Measurements from ENCODE around the gene TBC1D1. TPM values are rescaled to one million over a fixed set of nuclear protein-coding genes. Genes with fewer than 3 reads are reported as not detected.
A peak's percentile ranks its signal among the peaks of the same experiment; 100 is the strongest.

The TBC1D1 gene
- total RNA-seq, 2 donors from 2014 or later, result 139 to 220 TPM

DNA sequence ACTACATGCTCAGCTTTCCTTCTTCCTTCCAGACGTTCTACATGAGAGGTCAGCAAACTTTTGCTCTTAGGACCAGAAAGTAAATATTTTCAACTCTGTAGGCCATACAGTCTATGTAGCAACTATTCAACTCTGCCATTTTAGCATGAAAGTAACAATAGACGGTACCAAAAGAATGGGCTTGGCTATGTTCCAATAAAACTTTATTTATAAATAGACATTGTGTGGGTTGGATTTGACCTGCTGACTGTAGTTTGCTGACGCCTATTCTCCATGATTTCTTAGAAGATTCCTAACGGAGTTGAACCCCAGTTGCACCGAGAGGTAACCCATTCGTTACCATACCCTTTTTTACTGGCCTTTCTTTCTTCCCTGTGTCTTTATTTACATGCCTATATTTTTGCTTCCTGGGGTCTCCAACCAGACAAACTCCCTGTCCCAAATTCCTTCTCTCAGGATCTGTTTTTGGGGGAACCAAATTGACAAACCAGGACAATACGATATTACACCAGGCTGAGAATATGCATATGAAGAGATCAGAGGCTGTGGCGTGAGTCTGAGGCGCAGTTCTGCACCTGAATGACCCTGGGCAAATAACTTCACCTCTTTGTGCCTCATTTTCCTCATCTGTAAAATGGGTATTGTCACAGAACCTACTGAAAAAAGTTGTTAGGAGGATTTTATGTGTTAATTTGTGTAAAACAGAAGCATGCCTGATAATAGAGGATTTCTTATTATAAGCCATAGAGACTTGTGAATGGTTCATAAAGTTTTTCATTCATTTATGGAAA, 58.9 kb downstream of the TBC1D1 start:
- Histone ChIP-seq H3K27ac (peak overlapping the region in 1 of 2 donors; percentile 45), H3K27me3 (no peaks in the 10 kb centered on the region), H3K4me3 (no peak overlapping the region), H3K4me1 (peaks cover 0 to 23% of the 10 kb centered on the region in 2 donors), H3K9me3 (no peaks in the 10 kb centered on the region), H3K36me3 (no peaks in the 10 kb centered on the region)
- TF ChIP-seq, protein P1, sequence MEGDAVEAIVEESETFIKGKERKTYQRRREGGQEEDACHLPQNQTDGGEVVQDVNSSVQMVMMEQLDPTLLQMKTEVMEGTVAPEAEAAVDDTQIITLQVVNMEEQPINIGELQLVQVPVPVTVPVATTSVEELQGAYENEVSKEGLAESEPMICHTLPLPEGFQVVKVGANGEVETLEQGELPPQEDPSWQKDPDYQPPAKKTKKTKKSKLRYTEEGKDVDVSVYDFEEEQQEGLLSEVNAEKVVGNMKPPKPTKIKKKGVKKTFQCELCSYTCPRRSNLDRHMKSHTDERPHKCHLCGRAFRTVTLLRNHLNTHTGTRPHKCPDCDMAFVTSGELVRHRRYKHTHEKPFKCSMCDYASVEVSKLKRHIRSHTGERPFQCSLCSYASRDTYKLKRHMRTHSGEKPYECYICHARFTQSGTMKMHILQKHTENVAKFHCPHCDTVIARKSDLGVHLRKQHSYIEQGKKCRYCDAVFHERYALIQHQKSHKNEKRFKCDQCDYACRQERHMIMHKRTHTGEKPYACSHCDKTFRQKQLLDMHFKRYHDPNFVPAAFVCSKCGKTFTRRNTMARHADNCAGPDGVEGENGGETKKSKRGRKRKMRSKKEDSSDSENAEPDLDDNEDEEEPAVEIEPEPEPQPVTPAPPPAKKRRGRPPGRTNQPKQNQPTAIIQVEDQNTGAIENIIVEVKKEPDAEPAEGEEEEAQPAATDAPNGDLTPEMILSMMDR (IDR thresholded peaks at IDR 0.05), result no peak
- no peak for DNase-seq (ENCODE audit: low spot score)

DNA sequence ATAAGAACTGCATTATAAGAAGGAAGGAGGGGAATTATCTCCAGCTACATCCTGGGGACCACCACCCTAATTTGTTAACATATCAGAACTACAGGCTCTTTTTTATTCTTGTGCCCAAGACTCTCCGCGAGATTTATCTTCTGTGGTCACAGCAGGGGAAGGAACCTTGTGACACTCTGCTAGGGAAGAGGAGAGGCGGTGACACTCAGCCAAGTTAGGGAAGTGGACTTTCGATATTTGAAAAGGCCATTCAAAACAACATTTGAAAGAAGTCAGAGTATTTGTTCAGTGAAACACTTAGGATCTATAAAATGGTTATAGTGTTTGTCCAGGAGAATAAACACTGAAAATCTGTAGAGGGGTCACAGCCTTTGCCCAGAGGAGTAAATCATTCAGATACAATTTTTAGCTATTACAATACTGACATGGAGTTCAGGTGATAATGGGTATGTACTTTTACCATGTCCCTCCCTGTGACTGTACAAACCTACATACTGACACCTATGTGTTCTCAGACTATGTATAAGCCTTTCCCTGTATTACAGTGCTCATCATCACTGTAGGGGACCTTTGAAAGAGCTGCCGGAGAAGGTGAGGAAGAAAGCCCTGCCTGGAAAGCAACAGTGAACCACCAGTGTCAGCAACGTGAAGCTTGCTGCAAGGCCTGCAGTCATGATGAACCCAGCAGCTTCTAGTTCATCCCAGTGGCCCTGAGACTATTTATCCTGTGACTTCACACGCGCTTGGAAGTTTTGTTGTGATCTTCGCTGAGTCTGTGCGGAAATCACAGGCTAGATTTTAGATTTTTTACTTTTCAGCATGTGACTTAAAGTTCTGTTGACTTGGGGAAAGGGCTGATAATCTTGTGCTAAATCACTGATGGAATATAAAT, 60.8 kb downstream of the TBC1D1 start:
- DNase-seq (ENCODE audit: low spot score), result no peak
- no peaks in the 10 kb centered on the region for H3K9me3 ChIP-seq
- no peak overlapping the region for H3K4me3 ChIP-seq
- no peak overlapping the region for H3K27ac ChIP-seq
- TF ChIP-seq, protein P1 (IDR thresholded peaks at IDR 0.05), result no peak
- no peaks in the 10 kb centered on the region for H3K27me3 ChIP-seq
- no peaks in the 10 kb centered on the region for H3K36me3 ChIP-seq
- peaks cover 0 to 4% of the 10 kb centered on the region in 2 donors for H3K4me1 ChIP-seq

DNA sequence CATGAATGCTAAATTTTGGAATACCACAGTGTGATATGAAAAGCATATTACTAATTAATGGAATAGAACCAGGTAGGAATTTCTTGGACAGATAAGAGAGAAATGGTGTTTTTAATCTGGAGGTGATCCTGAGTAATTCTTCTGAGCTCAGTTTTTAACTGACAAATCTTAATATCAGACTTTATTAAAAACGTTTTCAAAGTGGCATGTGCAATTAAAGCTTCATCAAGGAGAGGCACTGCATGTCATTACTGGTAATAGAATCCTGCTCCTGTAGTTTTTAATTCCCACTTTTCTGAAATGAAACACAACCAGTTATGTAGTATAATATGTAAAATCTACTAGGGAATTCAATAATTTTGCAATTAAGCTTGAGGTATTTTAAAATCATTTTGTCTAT, 62.3 kb downstream of the TBC1D1 start:
- DNase-seq (ENCODE audit: low spot score), result no peak
- no peaks in the 10 kb centered on the region for H3K4me1 ChIP-seq
- H3K27me3 ChIP-seq, result no peaks in the 10 kb centered on the region
- no peaks in the 10 kb centered on the region for H3K9me3 ChIP-seq
- TF ChIP-seq, protein P1 (IDR thresholded peaks at IDR 0.05), result no peak
- H3K27ac ChIP-seq, result no peak overlapping the region
- no peaks in the 10 kb centered on the region for H3K36me3 ChIP-seq
- no peak overlapping the region for H3K4me3 ChIP-seq

DNA sequence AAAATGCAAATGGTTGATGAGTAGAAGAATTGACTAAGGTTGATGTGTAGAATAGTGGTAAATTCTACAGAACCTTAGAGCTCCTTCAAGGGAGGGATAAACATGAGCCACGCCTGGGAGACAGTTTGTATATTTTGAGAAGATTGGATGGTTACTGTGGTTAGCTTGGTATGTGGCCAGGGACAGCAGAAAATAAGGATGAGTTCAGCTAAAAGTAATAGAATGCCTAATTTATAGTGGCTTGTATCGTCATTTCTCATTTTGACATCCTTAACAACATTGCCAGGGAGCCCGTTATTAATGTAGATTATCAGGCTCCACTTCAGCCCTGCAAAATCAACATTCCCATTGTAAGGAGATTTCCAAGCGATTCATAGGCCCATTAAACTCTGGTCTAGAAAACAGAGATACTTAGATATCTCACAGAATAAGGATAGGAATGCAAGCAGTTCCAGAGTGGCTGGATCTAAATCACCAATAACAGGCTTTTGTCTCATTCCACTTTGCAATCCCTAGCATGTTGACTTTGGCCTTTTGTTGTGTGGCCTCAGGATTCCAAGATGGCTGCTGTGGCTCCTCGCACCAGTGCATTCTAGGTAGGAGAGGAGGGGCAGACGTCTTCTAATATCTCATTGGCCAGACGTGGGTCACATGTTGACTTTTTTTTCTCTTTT, 62.9 kb downstream of the TBC1D1 start:
- H3K4me3 ChIP-seq, result no peak overlapping the region
- DNase-seq (ENCODE audit: low spot score), result no peak
- H3K36me3 ChIP-seq, result no peaks in the 10 kb centered on the region
- no peaks in the 10 kb centered on the region for H3K4me1 ChIP-seq
- TF ChIP-seq, protein P1 (IDR thresholded peaks at IDR 0.05), result no peak
- H3K27me3 ChIP-seq, result no peaks in the 10 kb centered on the region
- no peak overlapping the region for H3K27ac ChIP-seq
- H3K9me3 ChIP-seq, result no peaks in the 10 kb centered on the region

DNA sequence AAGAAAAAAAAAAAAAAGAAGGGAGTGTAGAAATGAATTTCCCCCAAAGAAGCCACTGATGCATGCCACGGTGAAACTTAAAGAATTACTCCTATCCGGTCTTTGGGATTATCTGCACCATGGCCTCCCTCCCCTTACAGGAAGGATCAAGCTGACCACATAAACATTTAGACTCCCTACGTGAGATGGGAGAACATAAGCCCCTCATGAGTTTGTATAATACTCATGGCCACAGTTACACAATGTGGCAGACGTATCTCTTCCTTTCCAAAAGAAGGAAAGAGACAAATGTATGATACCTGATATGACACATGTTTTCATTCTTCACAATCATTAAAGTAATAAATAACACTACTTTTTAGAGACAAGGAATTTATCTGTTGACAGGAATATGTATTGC, 66.1 kb downstream of the TBC1D1 start:
- Histone ChIP-seq H3K27me3 (no peaks in the 10 kb centered on the region), H3K36me3 (no peaks in the 10 kb centered on the region), H3K9me3 (no peaks in the 10 kb centered on the region), H3K4me3 (no peak overlapping the region), H3K4me1 (no peaks in the 10 kb centered on the region), H3K27ac (no peak overlapping the region)
- TF ChIP-seq, protein P1 (IDR thresholded peaks at IDR 0.05), result no peak
- DNase-seq (ENCODE audit: low spot score), result no peak
